ENCODE data around the gene ELMO1. TPM values are rescaled to one million over a fixed set of nuclear protein-coding genes. Genes with fewer than 3 reads are reported as not detected.
A peak's percentile ranks its signal among the peaks of the same experiment; 100 is the strongest.

The ELMO1 gene
- total and polyA plus RNA-seq, 4 donors = 6.7 to 51.5 (median 14.8) TPM

DNA sequence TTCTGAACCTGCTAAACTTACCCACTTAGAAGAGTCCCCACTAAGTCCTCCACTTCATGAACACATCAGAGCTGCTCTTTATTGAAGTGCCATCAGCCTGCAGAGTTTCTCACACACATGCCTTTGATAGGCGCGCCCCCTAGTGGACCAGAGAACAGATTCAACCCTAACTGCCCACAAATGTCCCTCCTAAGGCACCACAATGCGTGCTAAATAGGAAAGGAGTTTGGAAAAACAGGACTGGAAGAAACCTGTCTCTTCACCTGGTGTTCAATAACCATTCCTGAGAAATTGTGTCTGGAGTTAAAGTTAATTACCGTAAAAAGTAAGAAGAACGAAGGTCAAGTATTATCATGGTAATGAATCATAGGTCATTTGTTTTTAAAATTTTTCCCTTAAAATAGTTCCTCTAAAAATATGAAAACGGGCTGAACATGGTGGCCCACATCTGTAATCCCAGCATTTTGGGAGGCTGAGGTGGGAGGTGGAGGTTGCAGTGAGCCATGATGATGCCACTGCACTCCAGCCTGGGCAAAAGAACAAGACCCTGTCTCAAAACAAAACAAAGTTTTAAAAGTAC, 249.7 kb downstream of the ELMO1 start:
- H3K27me3 ChIP-seq (ENCODE audit: control insufficient read depth in 4 of 4, insufficient read depth in 4 of 4, low read length in 3 of 4) = no peaks in the 10 kb centered on the region
- peaks cover 2 to 16% (median 12%) of the 10 kb centered on the region in 4 donors for H3K4me1 ChIP-seq (ENCODE audit: control insufficient read depth in 4 of 4, insufficient read depth in 4 of 4, low read length in 3 of 4)
- H3K36me3 ChIP-seq (ENCODE audit: control insufficient read depth in 4 of 4, insufficient read depth in 3 of 4, low read depth in 1 of 4, low read length in 3 of 4) = peaks cover 0 to 7% (median 1%) of the 10 kb centered on the region in 4 donors
- DNase-seq (ENCODE audit: low spot score) = peak; percentile 80
- 41% methylated on average over 6 of the region's 6 CpGs for WGBS
- no peaks in the 10 kb centered on the region for H3K9me3 ChIP-seq (ENCODE audit: control insufficient read depth in 4 of 4, low read length in 3 of 4)
- no peak overlapping the region for H3K4me3 ChIP-seq (ENCODE audit: low read depth in 1 of 3, low read length in 3 of 3)
- H3K27ac ChIP-seq (ENCODE audit: low read depth in 1 of 2, low read length in 2 of 2) = no peak overlapping the region
- no peak overlapping the region for H3K9ac ChIP-seq (ENCODE audit: low read depth in 1 of 2, low read length in 2 of 2)
- TF ChIP-seq HNF4G (IDR thresholded peaks at IDR 0.05) (peak; percentile 2), RXRA (IDR thresholded peaks at IDR 0.05) (peak in 1 of 2 donors; percentile 11), HNF4A (conservative IDR thresholded peaks at IDR 0.05) (peak in 1 of 2 donors; percentile 26), RAD21 (IDR thresholded peaks at IDR 0.05) (peak; percentile 94 to 96), JUND (IDR thresholded peaks at IDR 0.05) (no peak), GABPA (IDR thresholded peaks at IDR 0.05 in 1 of 2, conservative IDR thresholded peaks at IDR 0.05 in 1 of 2) (no peak)
- TF ChIP-seq, protein P1, sequence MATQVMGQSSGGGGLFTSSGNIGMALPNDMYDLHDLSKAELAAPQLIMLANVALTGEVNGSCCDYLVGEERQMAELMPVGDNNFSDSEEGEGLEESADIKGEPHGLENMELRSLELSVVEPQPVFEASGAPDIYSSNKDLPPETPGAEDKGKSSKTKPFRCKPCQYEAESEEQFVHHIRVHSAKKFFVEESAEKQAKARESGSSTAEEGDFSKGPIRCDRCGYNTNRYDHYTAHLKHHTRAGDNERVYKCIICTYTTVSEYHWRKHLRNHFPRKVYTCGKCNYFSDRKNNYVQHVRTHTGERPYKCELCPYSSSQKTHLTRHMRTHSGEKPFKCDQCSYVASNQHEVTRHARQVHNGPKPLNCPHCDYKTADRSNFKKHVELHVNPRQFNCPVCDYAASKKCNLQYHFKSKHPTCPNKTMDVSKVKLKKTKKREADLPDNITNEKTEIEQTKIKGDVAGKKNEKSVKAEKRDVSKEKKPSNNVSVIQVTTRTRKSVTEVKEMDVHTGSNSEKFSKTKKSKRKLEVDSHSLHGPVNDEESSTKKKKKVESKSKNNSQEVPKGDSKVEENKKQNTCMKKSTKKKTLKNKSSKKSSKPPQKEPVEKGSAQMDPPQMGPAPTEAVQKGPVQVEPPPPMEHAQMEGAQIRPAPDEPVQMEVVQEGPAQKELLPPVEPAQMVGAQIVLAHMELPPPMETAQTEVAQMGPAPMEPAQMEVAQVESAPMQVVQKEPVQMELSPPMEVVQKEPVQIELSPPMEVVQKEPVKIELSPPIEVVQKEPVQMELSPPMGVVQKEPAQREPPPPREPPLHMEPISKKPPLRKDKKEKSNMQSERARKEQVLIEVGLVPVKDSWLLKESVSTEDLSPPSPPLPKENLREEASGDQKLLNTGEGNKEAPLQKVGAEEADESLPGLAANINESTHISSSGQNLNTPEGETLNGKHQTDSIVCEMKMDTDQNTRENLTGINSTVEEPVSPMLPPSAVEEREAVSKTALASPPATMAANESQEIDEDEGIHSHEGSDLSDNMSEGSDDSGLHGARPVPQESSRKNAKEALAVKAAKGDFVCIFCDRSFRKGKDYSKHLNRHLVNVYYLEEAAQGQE (IDR thresholded peaks at IDR 0.05) = no peak
- TF ChIP-seq, protein P2, sequence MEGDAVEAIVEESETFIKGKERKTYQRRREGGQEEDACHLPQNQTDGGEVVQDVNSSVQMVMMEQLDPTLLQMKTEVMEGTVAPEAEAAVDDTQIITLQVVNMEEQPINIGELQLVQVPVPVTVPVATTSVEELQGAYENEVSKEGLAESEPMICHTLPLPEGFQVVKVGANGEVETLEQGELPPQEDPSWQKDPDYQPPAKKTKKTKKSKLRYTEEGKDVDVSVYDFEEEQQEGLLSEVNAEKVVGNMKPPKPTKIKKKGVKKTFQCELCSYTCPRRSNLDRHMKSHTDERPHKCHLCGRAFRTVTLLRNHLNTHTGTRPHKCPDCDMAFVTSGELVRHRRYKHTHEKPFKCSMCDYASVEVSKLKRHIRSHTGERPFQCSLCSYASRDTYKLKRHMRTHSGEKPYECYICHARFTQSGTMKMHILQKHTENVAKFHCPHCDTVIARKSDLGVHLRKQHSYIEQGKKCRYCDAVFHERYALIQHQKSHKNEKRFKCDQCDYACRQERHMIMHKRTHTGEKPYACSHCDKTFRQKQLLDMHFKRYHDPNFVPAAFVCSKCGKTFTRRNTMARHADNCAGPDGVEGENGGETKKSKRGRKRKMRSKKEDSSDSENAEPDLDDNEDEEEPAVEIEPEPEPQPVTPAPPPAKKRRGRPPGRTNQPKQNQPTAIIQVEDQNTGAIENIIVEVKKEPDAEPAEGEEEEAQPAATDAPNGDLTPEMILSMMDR (IDR thresholded peaks at IDR 0.05; ENCODE audit: low read depth, low read length, missing input control) = peak; percentile 79

DNA sequence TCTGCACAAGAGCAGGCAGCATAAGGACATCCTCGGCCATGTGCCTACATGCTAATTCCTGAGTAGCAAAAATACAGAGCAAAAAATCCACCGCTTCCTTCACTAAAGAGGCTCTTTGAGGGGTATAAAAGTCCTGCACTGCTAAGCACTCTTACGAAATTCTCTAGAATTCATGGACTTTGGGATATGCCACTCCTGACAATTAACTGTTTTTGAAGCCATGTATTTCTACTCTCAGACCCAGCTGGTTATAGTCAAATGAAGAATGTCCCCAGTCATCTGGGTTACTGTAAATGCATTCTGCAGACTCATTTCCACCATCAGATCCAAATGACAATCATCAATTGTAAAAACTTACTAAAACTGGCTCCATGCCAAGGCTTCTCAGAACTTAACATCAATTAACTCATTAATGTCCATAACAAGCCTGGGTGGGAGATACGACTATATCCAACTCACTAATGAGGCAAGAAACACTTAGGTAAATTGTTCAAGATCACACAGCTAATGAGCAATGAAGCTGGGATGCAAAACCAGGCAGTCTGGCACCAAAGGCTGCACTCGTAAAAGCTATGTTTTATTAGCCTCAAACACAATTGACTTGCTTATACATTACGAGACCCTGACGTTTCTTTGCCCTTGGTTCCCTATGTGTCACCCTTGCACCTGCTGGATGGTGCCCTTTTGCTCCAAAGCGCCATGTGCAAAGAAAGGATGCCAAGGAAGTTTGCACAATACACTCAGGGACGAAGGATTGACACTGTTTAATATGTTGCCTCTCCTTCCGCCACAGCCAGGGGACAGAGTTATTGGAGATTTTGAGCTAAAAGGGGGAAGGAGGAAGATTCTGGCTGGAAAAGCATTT, 250.4 kb downstream of the ELMO1 start:
- H3K27ac ChIP-seq (ENCODE audit: low read depth in 1 of 2, low read length in 2 of 2) = no peak overlapping the region
- TF ChIP-seq RXRA (IDR thresholded peaks at IDR 0.05) (peak in 1 of 2 donors; percentile 47), RAD21 (IDR thresholded peaks at IDR 0.05) (no peak), HNF4A (conservative IDR thresholded peaks at IDR 0.05) (peak; percentile 53 to 61), FOXA1 (IDR thresholded peaks at IDR 0.05) (no peak), HNF4G (IDR thresholded peaks at IDR 0.05) (peak; percentile 7)
- TF ChIP-seq, protein P3, sequence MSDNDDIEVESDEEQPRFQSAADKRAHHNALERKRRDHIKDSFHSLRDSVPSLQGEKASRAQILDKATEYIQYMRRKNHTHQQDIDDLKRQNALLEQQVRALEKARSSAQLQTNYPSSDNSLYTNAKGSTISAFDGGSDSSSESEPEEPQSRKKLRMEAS (IDR thresholded peaks at IDR 0.05) = peak; percentile 2
- TF ChIP-seq, protein P4, sequence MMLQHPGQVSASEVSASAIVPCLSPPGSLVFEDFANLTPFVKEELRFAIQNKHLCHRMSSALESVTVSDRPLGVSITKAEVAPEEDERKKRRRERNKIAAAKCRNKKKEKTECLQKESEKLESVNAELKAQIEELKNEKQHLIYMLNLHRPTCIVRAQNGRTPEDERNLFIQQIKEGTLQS (IDR thresholded peaks at IDR 0.05) = peak; percentile 8
- no peaks in the 10 kb centered on the region for H3K9me3 ChIP-seq (ENCODE audit: control insufficient read depth in 4 of 4, low read length in 3 of 4)
- H3K36me3 ChIP-seq (ENCODE audit: control insufficient read depth in 4 of 4, insufficient read depth in 3 of 4, low read depth in 1 of 4, low read length in 3 of 4) = peaks cover 0 to 6% (median 1%) of the 10 kb centered on the region in 4 donors
- 53% methylated on average over 10 of the region's 10 CpGs for WGBS
- H3K4me1 ChIP-seq (ENCODE audit: control insufficient read depth in 4 of 4, insufficient read depth in 4 of 4, low read length in 3 of 4) = peaks cover 2 to 16% (median 12%) of the 10 kb centered on the region in 4 donors
- DNase-seq (ENCODE audit: low spot score) = no peak
- H3K9ac ChIP-seq (ENCODE audit: low read depth in 1 of 2, low read length in 2 of 2) = no peak overlapping the region
- no peak overlapping the region for H3K4me3 ChIP-seq (ENCODE audit: low read depth in 1 of 3, low read length in 3 of 3)
- H3K27me3 ChIP-seq (ENCODE audit: control insufficient read depth in 4 of 4, insufficient read depth in 4 of 4, low read length in 3 of 4) = no peaks in the 10 kb centered on the region

All from liver (tissue), 9 donors.